Activated naive CD8-positive, alpha-beta T cell treated with anti-CD3 and anti-CD28 coated beads, Interleukin-2, amount 10 ng/mL, durations not matched to agents 7 days and 5 days (primary cell): ENCODE measurements around the gene GALNT1. TPM values are rescaled to one million over a fixed set of nuclear protein-coding genes. Genes with fewer than 3 reads are reported as not detected.

ENCODE experiments used
- ATAC-seq: fragments of 150-1000 bp; cut with Tn5 transposase; one replicate; pipeline ENCODE4 v1.10.0; 2021; ENCODE audit warnings: low read depth, moderate library complexity
- POLR2A ChIA-PET: fragments of 350-600 bp; sonication (Branson Sonifier 250); formaldehyde crosslinking; loops from one replicate; lab custom pipeline; 2021; ENCODE audit warnings: antibody characterized with exemption; lab: Charles Lee
- DNase-seq: peaks from one replicate; pipeline ENCODE4 v3.0.0; 2021
- H3K27ac Mint-ChIP-seq: one replicate; pipeline ENCODE4 v1.8.0; 2022; ENCODE audit warnings: mild to moderate bottlenecking, mixed read lengths
- H3K27me3 Mint-ChIP-seq: one replicate; pipeline ENCODE4 v1.8.0; 2022; ENCODE audit warnings: mild to moderate bottlenecking, moderate library complexity, mixed read lengths
- H3K36me3 Mint-ChIP-seq: one replicate; pipeline ENCODE4 v1.8.0; 2021; ENCODE audit warnings: mild to moderate bottlenecking, mixed read lengths
- H3K4me1 Mint-ChIP-seq: one replicate; pipeline ENCODE4 v1.8.0; 2021; ENCODE audit warnings: mixed read lengths
- H3K4me3 Mint-ChIP-seq: one replicate; pipeline ENCODE4 v1.8.0; 2022; ENCODE audit warnings: mild to moderate bottlenecking, moderate library complexity, mixed read lengths
- H3K9me3 Mint-ChIP-seq: one replicate; pipeline ENCODE4 v1.8.0; 2021; ENCODE audit warnings: mixed read lengths
- total RNA-seq, 2 experiments: library from RNA; stranded (reverse); gene quantifications; one replicate each; pipeline ENCODE4 v1.2.3, GENCODE V29; 2021

Gene GALNT1
- total RNA-seq, 2 experiments from 2014 or later, result 33.1 to 38.3 TPM

DNA sequence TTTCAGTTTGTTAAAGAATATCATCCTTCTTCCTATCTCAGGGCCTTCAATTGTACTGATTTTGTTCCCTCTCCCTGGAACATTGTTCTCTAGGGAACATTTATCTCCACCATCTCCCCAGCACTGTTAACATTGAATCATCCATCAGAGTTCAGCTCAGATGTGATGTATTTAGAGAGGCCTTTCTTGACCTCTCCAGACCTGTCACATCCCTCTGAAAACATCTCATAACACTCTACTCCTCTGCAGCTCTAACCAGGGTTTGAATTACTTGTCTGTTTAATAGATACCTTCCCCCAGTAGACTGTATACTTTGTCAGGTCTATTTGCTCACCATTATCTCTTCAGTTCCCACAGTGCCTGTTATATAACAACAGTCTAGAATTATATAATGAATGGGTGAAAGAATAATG, 98.6 kb downstream of the GALNT1 start:
- ATAC-seq (no peak), DNase-seq (no peak)
- Mint-ChIP-seq H3K27ac (no peak overlapping the region), H3K4me1 (no peaks in the 10 kb centered on the region), H3K9me3 (no peaks in the 10 kb centered on the region), H3K36me3 (peaks cover 20% of the 10 kb centered on the region), H3K4me3 (no peak overlapping the region), H3K27me3 (no peaks in the 10 kb centered on the region)
- POLR2A ChIA-PET, result no interaction called here

- POLR2A ChIA-PET, result interaction anchor here (0.6 kb wide), 1 partner anchor 154 kb away, joined by 4 read pairs; no protein-coding TSS in a partner anchor
- DNase-seq, result no peak
- H3K27ac Mint-ChIP-seq, result no peak overlapping the region
- H3K4me3 Mint-ChIP-seq, result no peak overlapping the region
- ATAC-seq, result no peak
- H3K9me3 Mint-ChIP-seq, result no peaks in the 10 kb centered on the region
- no peaks in the 10 kb centered on the region for H3K27me3 Mint-ChIP-seq
- no peaks in the 10 kb centered on the region for H3K4me1 Mint-ChIP-seq
- peaks cover 27% of the 10 kb centered on the region for H3K36me3 Mint-ChIP-seq
These were observed 100.8 kb downstream of the GALNT1 start for GRCh38 chr18:35682281-35682867.

- ATAC-seq (no peak), DNase-seq (no peak)
- POLR2A ChIA-PET, result interaction anchor here (0.6 kb wide), 1 partner anchor 154 kb away, joined by 4 read pairs; no protein-coding TSS in a partner anchor
- Mint-ChIP-seq H3K27ac (no peak overlapping the region), H3K4me1 (no peaks in the 10 kb centered on the region), H3K27me3 (no peaks in the 10 kb centered on the region), H3K4me3 (no peak overlapping the region), H3K9me3 (no peaks in the 10 kb centered on the region), H3K36me3 (peaks cover 28% of the 10 kb centered on the region)
These were observed 101.5 kb downstream of the GALNT1 start for GRCh38 chr18:35683021-35683420.

- POLR2A ChIA-PET, result no interaction called here
- no peak overlapping the region for H3K27ac Mint-ChIP-seq
- H3K27me3 Mint-ChIP-seq, result no peaks in the 10 kb centered on the region
- no peak for DNase-seq
- no peaks in the 10 kb centered on the region for H3K9me3 Mint-ChIP-seq
- ATAC-seq, result no peak
- peaks cover 24% of the 10 kb centered on the region for H3K36me3 Mint-ChIP-seq
- no peak overlapping the region for H3K4me3 Mint-ChIP-seq
- peaks cover 2% of the 10 kb centered on the region for H3K4me1 Mint-ChIP-seq
These were observed 107.2 kb downstream of the GALNT1 start for GRCh38 chr18:35688757-35689156.

- no peaks in the 10 kb centered on the region for H3K9me3 Mint-ChIP-seq
- no peak for ATAC-seq
- DNase-seq, result no peak
- H3K27me3 Mint-ChIP-seq, result no peaks in the 10 kb centered on the region
- H3K27ac Mint-ChIP-seq, result no peak overlapping the region
- H3K4me3 Mint-ChIP-seq, result no peak overlapping the region
- H3K36me3 Mint-ChIP-seq, result peaks cover 18% of the 10 kb centered on the region
- POLR2A ChIA-PET, result no interaction called here
- peaks cover 2% of the 10 kb centered on the region for H3K4me1 Mint-ChIP-seq
These were observed 108.2 kb downstream of the GALNT1 start for GRCh38 chr18:35689728-35690127.

- DNase-seq (no peak), ATAC-seq (no peak)
- POLR2A ChIA-PET, result no interaction called here
- Mint-ChIP-seq H3K4me3 (no peak overlapping the region), H3K27ac (no peak overlapping the region), H3K9me3 (no peaks in the 10 kb centered on the region), H3K36me3 (peaks cover 16% of the 10 kb centered on the region), H3K27me3 (no peaks in the 10 kb centered on the region), H3K4me1 (peaks cover 2% of the 10 kb centered on the region)
These were observed 110.1 kb downstream of the GALNT1 start for GRCh38 chr18:35691625-35692024.

- no peak overlapping the region for H3K27ac Mint-ChIP-seq
- DNase-seq (no peak), ATAC-seq (no peak)
- no peaks in the 10 kb centered on the region for H3K27me3 Mint-ChIP-seq
- no peaks in the 10 kb centered on the region for H3K9me3 Mint-ChIP-seq
- H3K4me3 Mint-ChIP-seq, result no peak overlapping the region
- peaks cover 10% of the 10 kb centered on the region for H3K36me3 Mint-ChIP-seq
- peaks cover 2% of the 10 kb centered on the region for H3K4me1 Mint-ChIP-seq
- POLR2A ChIA-PET, result no interaction called here
These were observed 111.3 kb downstream of the GALNT1 start for GRCh38 chr18:35692866-35693265.

DNA sequence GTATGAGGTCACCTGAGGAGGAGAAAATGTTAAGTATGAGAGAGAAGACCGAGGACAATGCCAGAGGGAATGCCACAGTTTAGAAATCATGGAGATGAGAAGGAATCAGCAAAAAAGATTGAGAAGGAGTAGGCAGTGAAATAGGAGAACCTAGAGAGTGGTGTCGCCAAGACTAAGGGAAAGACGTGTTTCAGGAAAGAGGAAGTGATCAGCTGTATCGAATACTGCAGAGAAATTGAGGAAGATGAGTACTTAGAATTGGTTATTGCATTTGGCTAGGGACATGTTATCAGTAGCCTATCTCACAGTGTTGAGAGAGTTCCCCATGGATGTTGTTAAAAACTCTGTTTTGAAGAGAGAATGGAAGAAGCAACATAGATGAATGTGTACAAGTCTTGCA, 112.3 kb downstream of the GALNT1 start:
- POLR2A ChIA-PET, result no interaction called here
- ATAC-seq, result no peak
- DNase-seq, result no peak
- H3K27ac Mint-ChIP-seq, result no peak overlapping the region
- H3K36me3 Mint-ChIP-seq, result peaks cover 6% of the 10 kb centered on the region
- H3K9me3 Mint-ChIP-seq, result no peaks in the 10 kb centered on the region
- no peaks in the 10 kb centered on the region for H3K27me3 Mint-ChIP-seq
- no peak overlapping the region for H3K4me3 Mint-ChIP-seq
- H3K4me1 Mint-ChIP-seq, result no peaks in the 10 kb centered on the region

GRCh38 chr18:35694808-35695207, 113.3 kb downstream of the GALNT1 start:
- Mint-ChIP-seq H3K27ac (no peak overlapping the region), H3K36me3 (peaks cover 7% of the 10 kb centered on the region), H3K4me1 (no peaks in the 10 kb centered on the region), H3K27me3 (no peaks in the 10 kb centered on the region), H3K9me3 (no peaks in the 10 kb centered on the region), H3K4me3 (no peak overlapping the region)
- POLR2A ChIA-PET, result no interaction called here
- peak; percentile 67 for ATAC-seq
- no peak for DNase-seq

GRCh38 chr18:35695384-35695783, 113.8 kb downstream of the GALNT1 start:
- no peaks in the 10 kb centered on the region for H3K9me3 Mint-ChIP-seq
- POLR2A ChIA-PET, result no interaction called here
- no peak for DNase-seq
- H3K27ac Mint-ChIP-seq, result no peak overlapping the region
- no peak overlapping the region for H3K4me3 Mint-ChIP-seq
- H3K27me3 Mint-ChIP-seq, result no peaks in the 10 kb centered on the region
- H3K36me3 Mint-ChIP-seq, result peaks cover 9% of the 10 kb centered on the region
- no peak for ATAC-seq
- no peaks in the 10 kb centered on the region for H3K4me1 Mint-ChIP-seq

DNA sequence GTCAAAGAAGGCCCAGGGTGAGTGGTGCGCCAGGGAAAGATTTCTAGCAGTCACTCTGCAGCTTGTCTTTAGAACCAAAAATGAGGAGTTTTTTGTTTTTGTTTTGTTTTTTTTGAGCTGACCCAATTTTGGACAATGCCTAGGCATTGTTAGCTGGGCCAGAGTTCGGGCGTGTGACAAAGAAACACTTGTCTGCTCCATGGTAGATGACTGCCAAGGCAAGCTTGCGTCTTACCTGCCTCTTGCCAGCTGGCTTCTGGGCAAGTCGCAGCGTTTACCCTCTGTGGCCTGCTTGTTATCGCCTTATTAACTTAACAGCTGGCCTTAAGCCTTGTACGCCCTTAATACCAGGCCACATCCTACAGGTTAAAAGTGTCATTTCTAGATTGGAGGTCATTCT, 114.3 kb downstream of the GALNT1 start:
- Mint-ChIP-seq H3K27ac (no peak overlapping the region), H3K27me3 (no peaks in the 10 kb centered on the region), H3K9me3 (no peaks in the 10 kb centered on the region), H3K4me1 (no peaks in the 10 kb centered on the region), H3K4me3 (no peak overlapping the region), H3K36me3 (peaks cover 8% of the 10 kb centered on the region)
- ATAC-seq (no peak), DNase-seq (no peak)
- POLR2A ChIA-PET, result no interaction called here

GRCh38 chr18:35696307-35696706, 114.8 kb downstream of the GALNT1 start:
- Mint-ChIP-seq H3K27me3 (no peaks in the 10 kb centered on the region), H3K27ac (no peak overlapping the region), H3K36me3 (peaks cover 6% of the 10 kb centered on the region), H3K4me1 (no peaks in the 10 kb centered on the region), H3K9me3 (no peaks in the 10 kb centered on the region), H3K4me3 (no peak overlapping the region)
- DNase-seq, result no peak
- no peak for ATAC-seq
- POLR2A ChIA-PET, result no interaction called here

GRCh38 chr18:35697869-35698268, 116.3 kb downstream of the GALNT1 start:
- Mint-ChIP-seq H3K36me3 (peaks cover 6% of the 10 kb centered on the region), H3K4me3 (no peak overlapping the region), H3K27me3 (no peaks in the 10 kb centered on the region), H3K4me1 (no peaks in the 10 kb centered on the region), H3K27ac (no peak overlapping the region), H3K9me3 (no peaks in the 10 kb centered on the region)
- ATAC-seq (no peak), DNase-seq (no peak)
- POLR2A ChIA-PET, result no interaction called here

DNA sequence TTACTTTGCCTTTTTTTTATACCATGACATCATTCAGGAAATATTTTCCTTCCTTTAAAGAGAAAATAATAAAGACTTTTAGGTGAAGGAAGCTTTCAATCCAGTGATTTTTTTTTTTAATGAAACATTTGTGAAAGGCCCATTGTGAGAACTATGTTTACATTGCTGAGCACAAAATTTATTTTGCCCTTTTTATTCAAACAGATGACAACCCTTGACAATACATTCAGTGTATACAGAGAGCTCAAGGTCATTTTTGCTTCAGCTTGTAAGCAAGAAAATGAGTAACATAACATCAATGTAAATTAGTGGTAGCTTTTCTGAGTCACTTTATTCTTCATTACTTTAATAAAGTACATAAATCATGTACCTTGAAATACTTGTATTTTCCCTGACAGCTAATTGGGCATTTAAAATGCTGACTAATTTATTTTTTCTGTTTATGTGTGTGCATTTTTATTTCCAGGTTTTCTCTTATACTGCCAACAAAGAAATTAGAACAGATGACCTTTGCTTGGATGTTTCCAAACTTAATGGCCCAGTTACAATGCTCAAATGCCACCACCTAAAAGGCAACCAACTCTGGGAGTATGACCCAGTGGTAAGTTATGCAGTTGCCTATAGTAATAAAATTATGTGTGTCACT, 121.6 kb downstream of the GALNT1 start:
- H3K9me3 Mint-ChIP-seq, result no peaks in the 10 kb centered on the region
- POLR2A ChIA-PET, result interaction anchor here (0.6 kb wide), 1 partner anchor 270 kb away, joined by 3 read pairs; no protein-coding TSS in a partner anchor
- H3K4me3 Mint-ChIP-seq, result no peak overlapping the region
- H3K27ac Mint-ChIP-seq, result no peak overlapping the region
- no peak for ATAC-seq
- no peak for DNase-seq
- H3K27me3 Mint-ChIP-seq, result no peaks in the 10 kb centered on the region
- peaks cover 12% of the 10 kb centered on the region for H3K36me3 Mint-ChIP-seq
- H3K4me1 Mint-ChIP-seq, result no peaks in the 10 kb centered on the region
